NK-92 (cell line): ENCODE results near the gene GDA.
"Not testable (repeated sequence)": the region's sequence is repeated elsewhere in the genome, so short reads cannot be mapped to it uniquely, and the experiment has no call there.

Experiments used
- DNase-seq: peaks from one replicate; lab custom pipeline; 2025; ENCODE audit not compliant: unreplicated experiment; lab: John Stamatoyannopoulos, UW

The GDA gene

DNA sequence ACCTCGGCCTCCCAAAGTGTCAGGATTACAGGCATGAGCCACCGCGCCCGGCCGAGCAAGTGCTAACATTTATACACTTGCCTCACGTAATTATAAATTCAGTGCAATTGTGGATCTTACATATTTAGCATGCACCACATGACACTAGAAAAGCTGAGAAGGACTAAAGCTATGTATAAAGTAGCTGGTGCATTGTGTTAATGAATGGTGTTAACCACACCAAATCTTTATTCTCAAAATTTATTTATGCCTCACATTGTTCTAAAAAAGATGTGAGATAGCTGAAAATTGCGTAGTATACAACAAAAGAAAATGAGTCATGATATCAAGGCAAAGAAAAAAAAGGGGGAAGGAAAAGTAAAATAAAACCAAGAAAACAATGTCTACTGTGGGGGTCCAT lies 54.8 kb downstream of the GDA start:
- DNase-seq, result no peak

DNA sequence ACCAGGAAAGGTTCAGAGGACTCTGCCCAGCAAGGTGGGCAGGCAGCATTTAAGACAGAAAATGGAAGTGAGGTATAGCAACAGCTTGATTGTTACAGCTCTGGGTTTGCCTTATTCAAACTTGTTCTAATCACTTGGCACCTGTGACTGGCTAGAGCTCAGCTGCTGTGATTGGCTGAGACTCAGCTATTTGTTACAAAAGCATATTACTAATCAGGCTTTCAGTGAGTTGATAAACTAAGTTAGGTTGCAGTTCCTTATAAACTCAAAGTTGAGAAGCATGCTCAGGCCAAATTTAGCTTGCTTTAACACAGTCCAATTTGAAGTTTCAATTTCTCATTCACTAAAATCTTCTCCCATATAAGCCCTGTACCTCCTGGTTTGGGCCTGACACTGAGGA lies 56.3 kb downstream of the GDA start:
- DNase-seq, result no peak

DNA sequence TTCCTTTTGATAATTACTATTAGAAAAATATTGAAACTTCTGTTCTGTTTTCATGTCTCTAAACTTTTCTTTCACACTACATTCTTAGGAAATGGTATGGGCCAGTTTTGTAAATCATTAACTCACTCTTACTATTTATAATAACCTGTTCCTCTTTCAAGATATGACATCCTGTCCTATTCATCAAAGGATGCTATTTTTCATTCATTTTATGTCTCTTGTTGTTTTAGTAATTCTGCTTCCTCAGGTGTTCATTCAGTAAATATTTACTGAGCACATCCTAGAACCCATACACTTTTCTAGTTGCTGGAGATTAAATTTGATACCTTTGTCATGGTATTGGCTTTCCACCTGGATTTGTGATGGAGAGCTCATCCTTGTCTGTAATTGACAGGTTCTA lies 58.0 kb downstream of the GDA start:
- no peak for DNase-seq

DNA sequence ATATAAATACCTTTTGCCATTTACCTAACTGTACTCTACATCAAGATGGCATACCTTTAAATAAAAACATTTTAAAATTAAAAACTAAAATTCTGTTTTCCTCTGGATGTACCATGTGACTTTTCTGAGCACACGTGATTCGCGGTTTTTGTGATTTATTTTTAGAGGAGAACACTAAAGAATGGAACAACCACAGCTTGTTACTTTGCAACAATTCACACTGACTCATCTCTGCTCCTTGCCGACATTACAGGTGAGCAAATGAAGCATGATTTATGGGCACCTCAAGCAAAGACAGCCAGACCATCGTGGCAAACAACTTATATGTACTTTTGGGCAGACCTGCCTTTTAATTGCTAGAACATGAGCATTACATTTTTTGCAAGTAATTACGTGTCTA lies 61.3 kb downstream of the GDA start:
- no peak for DNase-seq

DNA sequence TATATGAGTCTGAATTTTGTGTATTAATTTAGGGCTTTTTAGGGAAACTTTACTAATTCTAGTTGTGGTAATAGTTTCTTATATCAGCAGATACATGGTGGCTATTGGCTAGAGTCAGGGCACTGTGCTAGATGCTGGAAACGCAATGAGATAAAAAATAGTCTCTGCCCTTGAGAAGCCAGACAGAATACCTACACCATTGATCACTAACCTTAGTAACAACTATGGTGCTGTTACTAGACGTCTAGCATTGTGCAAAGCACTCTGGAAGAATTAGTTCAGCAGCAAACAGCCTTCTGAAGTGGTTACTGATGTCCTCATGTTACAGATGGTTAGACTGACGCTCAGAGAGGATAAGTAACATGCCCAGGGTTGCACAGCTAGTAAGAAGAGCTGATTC lies 61.8 kb downstream of the GDA start:
- no peak for DNase-seq

DNA sequence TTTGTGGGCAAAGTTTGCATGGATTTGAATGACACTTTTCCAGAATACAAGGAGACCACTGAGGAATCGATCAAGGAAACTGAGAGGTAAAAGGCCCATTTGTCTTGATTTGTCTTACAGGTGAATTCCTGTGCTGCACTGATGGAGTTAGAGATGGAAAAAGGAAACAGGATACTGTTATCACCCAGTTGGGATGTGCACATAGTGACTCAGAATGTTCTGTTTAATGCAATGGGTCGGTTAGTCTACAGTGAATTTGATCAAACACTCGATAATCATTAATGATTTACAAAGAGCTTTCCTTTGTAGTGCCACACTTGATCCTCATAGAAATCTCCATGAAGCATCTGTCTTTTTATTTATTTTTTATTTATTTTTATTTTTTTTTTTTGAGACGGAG lies 64.7 kb downstream of the GDA start:
- DNase-seq, result no peak

DNA sequence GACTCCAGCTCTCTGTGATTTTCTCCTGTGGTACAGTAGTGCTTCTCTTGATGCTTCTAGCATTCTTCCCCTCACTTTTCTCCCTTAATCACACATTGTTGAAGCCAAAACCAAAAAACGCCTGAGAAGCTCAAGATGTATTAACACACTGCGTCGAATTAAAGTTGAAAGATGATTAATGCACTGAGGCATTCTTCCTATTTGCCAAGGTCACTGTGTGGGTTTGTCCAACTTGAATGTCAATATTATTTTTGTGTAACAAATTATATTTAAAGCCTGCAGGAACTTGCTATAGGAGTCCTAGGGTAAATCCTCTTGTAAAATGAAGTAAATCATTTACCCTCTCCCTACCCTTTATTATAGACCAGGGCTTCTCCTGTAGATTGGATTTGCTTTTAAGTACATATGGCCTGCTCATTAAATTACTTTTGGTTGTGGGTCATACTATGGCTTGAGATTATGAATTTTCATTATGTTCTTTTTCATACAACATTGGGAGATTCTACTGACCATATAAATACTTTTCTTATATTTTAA lies 68.1 kb downstream of the GDA start:
- DNase-seq, result no peak

DNA sequence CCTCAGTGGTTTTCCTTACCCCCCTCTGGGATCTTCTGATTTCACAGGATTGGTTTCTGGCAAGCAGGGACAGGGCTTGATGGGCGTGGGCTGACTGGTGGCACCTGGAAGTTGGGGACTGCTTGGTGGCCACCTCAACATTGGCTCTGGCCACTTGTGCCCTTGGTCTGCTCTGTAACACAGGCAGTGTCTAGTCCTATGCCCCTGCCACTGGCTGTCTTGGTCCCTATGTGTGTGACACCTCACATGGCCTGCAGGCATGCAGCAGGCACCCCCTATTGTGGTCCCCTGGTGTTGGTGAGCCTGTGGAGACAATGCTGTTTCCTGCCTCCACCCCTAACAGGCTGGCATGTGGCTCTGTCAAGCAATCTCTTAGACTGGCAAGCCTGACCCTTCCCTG lies 71.3 kb downstream of the GDA start:
- DNase-seq, result no peak

DNA sequence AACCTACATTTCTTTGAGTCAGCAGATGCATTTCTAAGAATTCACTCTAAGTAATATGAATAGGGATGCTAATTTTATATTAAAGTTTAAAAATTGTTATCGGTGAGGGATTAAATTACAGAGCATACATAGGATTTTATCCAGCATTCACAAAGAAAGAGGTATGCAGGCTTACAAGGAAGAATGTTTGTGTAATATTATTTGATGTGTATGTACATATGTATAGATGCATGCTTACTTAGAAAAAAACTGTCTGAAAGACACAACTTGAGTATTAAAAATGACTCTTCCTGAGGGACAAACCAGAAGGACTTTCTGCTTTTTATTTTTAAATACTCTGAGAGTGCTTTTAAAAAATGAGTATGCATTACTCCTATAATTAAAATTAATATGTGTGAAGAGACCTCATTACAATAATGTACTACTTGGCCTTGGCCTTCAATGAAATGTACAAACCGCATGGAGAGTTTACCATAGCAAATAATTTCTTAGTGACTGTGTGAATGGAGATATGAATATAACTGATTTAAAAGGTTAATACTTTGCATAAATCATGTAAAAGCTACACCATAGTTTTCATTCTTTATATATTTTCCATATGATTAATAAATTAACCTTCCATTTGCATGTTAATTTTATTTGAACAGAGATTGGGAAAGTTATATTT lies 77.0 kb downstream of the GDA start:
- no peak for DNase-seq

DNA sequence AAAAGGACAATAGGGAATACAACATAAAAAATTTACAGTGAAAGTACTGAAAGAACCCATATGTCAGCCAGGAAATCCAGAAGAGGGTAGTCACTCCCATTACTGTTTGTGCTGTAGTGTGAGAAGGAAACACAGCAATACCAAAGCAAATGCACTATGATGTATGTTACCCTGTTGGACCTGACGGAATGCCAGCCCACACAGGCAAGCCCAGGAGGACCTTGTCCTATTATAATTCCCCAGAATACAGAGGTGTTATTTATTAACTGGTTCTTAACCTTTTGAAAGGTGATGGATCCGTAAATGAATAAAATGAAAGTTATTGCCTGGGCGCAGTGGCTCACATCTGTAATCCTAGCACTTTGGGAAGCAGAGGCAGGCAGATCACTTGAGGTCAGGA lies 79.0 kb downstream of the GDA start:
- DNase-seq, result no peak

DNA sequence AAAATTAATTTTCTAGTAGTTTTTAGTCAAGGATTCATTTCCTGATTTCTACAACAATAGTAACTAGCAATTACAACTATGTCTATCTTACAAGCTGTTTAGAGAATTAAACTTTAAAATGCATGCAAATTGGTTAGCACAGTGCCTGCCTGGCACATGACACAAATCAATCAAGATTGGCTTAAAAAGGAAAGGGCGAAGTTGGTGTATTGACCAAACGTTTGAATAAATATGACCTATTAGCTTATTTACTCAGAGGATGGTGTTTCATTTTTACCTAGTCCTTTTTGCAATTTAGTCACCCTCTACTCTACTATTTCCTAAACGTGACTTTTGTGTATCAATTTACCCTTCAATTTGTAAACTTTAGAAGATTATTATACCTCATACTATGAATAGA lies 83.5 kb downstream of the GDA start:
- DNase-seq, result no peak

DNA sequence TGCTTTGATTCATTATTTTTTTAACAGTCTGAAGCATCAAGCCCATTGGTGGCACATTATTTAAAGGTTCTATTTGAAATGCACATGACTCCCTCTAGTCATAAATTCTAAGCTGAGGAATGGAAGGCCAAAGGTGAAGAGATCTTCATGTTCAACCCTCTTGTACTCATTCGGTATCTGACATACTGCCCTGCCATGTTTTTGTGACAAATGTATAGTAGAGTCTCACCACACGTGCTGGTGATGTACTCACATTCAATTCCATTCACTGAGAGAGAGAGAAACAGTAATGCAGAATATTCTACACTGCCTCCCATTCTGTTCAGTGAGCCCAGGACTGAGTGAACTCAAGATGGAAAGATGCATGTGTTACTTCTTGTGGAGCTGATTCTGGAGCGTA lies 98.3 kb downstream of the GDA start:
- DNase-seq, result no peak

DNA sequence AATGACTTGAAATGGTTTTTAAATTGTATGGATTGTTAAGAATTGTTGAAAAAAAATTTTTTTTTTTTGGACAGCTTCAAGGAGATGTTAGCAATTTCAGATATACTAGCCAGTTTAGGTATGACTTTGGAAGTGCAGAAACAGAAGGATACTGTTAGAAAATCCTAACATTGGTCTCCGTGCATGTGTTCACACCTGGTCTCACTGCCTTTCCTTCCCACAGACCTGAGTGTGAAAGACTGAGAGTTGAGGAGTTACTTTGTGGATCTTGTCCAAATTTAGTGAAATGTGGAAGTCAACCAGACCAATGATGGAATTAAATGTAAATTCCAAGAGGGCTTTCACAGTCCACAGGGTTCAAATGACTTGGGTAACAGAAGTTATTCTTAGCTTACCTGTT lies 102.3 kb downstream of the GDA start:
- no peak for DNase-seq

DNA sequence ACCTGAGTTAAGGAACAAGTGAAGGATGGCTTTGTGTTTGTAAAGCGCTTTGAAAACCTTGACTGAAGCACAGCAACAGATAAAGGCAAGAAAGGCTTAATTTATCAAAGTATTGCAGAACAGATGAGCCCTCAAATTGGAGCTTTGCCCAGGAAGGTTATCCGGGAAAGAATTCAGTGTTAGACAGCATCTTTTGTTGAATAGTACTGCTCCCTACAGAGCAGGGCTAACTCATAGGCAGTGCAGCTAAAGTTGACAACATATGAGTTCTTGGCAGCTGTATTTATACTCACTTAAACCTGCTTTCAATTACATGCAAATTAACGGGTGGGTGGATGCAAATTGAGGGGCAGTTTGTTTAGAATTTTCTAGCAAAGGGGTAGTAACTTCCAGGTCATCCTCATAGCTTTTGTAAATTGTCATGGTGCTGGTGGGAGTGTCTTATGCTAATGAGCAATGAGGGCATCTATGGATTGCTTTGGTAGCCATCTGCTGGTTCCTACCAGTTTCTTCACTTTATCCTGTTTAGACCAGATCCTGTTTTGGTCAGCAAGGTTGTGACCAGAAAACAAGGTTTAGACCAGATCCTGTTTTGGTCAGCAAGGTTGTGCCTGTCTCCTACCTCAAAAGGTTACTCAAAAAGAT lies 105.8 kb downstream of the GDA start:
- DNase-seq, result no peak

DNA sequence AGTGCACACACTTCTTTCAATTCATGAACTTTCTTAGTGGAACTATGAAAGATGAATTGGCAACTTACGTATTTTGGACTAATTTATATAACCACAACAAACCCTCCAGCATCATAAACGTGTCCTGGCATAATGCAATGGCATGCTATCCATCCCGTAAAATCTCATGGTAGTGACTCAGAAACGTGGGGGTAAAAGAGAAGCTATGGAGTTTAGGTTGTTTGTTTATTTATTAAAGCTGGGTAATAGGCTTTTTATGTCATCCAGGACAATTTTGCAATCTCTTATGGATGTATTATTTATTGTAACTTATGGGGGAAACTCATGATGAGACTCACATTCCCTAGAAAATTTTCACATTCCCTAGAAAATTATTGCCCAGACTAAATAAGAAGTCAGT lies 106.3 kb downstream of the GDA start:
- no peak for DNase-seq

DNA sequence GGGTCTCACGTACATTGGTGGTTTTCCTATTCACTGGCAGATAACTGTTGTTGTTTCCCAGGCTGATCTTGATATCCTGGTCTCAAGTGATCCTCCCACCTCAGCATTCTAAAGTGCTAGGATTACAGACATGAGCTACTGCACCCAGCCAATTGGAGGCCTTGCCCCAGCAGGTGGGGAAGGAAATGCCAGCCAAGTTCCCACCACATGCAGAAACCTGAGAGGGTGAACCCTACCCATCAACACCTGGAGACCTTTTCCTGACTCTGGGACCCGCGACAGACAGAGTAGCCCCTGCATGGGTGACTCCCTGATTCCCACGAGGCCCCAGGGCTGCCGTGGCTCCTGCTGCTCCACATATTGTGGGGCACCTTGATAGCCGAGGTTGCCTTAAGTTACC lies 107.7 kb downstream of the GDA start:
- DNase-seq, result no peak

DNA sequence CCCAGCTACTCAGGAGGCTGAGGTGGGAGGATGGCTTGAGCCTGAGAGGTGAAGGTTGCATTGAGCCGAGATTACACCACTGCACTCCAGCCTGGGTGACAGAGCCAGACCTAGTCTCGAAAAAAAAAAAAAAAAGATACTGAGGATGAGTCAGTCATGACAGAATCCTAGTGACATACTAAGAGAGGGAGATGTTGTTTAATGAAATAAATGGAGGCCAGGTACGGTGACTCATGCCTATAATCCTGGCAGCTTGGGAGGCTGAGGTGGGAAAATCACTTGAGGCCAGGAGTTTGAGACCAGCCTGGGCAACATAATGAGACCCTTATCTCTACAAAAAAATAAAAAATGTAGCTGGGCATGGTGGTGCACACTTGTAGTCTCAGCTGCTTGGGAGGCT lies 108.6 kb downstream of the GDA start:
- DNase-seq, result no peak

DNA sequence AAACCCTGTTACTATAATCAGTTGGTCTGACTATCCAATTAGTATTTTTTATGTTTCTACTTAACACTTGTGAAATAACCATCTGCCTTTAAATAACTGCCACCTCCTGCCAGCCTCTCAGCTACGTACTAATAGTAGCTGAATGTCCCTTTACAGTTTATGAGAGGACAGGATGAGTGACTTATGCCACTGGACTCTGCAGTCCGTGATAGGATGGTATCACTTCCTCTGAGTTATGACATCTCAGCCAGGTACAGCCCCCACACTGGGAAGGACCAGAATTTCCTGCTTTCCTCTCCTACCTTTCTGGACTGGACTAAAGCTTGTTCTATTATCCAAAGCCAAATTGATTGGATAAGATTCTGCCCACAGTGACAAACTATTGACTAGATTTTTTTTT lies 112.8 kb downstream of the GDA start:
- no peak for DNase-seq

DNA sequence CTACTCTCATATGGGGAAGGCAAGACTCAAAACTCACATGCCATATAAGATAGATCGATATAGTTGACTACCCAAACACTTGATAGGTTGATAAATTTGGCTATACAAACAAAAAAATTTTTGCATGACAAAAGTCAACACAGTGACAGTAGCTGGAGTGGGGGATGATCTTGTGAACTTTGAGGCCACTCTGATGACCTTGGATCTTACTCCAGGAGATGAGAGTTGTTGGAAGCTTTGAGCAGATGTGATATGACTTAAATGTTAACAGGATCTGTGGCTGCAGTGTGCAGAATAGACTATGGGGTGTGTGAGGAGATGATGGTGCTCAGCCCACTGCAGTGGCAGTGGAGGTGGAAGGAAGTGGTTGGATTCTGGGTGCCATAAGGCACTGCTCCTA lies 114.3 kb downstream of the GDA start:
- DNase-seq, result no peak

DNA sequence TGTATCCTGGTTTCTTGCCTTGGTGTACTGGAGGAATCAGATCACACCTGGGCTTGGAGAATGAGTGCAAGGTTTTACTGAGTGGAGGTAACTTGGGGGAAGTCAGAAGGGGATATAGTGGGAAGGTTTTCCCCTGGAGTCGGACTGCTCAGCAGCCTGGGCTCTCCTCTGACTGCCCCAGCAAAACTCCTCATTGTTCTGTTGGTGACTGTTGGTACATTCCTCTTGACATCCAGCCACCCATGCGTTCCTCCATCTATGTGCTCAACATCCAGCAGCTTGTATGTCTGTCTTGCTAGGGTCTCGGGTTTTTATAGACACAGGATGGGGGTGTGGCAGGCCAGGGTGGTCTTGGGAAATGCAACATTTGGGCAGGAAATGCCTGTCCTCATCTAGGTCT lies 119.7 kb downstream of the GDA start:
- no peak for DNase-seq

DNA sequence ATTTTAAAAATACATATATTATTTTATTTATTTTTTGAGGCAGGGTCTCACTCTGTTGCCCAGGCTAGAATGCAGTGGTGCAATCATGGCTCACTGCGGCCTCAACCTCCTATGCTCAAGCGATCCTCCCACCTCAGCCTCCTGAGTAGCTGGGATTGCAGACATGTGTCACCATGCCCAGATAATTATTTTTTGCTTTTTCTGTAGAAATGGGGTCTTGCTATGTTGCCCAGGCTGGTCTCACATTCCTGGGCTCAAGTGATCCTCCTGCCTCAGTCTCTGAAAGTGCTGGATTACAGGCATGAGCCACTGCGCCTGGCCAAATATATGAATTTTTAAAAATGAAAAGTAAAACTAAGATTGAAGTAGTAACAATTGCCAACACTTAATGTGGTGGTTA lies 121.1 kb downstream of the GDA start:
- DNase-seq, result not testable (repeated sequence)

DNA sequence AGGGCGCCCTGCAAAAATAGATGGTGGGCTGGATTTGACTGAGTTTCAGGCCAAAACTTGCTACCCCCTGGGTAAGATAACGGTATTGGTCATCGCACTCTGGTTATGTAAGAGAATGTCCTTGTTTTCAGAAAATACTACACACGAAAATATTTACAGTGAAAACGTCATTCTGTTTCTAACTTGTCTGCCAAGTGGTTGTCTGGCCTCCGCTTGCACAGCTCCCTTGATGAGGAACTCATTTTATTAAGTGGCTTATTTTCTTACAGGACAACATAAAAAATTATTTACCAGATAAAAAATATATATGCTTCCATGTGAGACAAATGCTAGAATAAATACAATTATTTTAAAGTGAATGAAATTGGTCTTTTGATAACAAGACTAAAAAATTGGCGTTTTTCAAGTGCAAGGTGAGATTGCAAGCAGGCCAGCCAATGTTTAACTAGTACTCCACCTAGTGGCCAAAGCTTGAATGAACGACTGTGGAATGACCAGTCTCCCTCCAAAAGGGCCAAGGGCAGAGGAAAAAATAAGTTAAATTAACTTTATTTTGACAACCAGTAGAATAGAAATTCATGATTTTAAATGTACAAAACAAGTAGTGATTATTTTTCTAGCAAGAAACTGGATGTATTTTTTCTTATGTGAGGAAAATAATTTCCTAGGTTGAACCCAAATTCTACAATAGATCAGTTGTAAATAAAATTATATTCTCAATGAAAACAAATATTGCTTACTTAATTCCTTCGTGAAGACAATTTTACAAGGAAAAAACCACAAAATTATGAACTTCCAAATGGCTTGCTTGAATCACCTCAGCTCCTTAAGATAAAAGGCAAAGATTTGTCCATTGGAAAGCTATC lies 122.6 kb downstream of the GDA start:
- DNase-seq, result no peak
